NT2/D1 (cell line): ENCODE data around the gene IQSEC3.

ENCODE experiments used
- DNase-seq: peaks from one replicate; pipeline ENCODE4 v3.0.0-alpha.2; 2011; ENCODE audit warnings: low read depth, low spot score
- H3K27me3 ChIP-seq: 2 replicates; pipeline ENCODE4 v1.6.0; 2011; ENCODE audit warnings: mild to moderate bottlenecking; ENCODE audit not compliant: insufficient read length, insufficient read depth
- H3K36me3 ChIP-seq: 2 replicates; pipeline ENCODE4 v1.6.1; 2011; ENCODE audit warnings: mild to moderate bottlenecking, low read length, mixed read lengths; ENCODE audit not compliant: insufficient read depth, insufficient read length
- H3K4me1 ChIP-seq: 2 replicates; pipeline ENCODE4 v1.5.1; 2011; ENCODE audit not compliant: insufficient read depth, insufficient read length
- H3K4me3 ChIP-seq: 2 replicates; pipeline ENCODE4 v1.5.1; 2011; ENCODE audit warnings: low read depth; ENCODE audit not compliant: insufficient read length
- H3K9ac ChIP-seq: 2 replicates; pipeline ENCODE4 v1.6.0; 2011; ENCODE audit warnings: low read depth; ENCODE audit not compliant: insufficient read length
- H3K9me3 ChIP-seq: 2 replicates; pipeline ENCODE4 v1.5.1; 2011; ENCODE audit warnings: mild to moderate bottlenecking, low read length; ENCODE audit not compliant: insufficient read depth
- SUZ12 ChIP-seq: IDR thresholded peaks from 2 replicates; pipeline ENCODE4 v1.6.1; 2011; ENCODE audit not compliant: insufficient read length, insufficient read depth; ENCODE audit errors: extremely low read depth
- YY1 ChIP-seq: IDR thresholded peaks from 2 replicates; pipeline ENCODE4 v1.6.1; 2011; ENCODE audit not compliant: insufficient read length, insufficient read depth
- ZNF274 ChIP-seq: IDR thresholded peaks from 2 replicates; pipeline ENCODE4 v1.6.1; 2011; ENCODE audit warnings: mild to moderate bottlenecking, low read depth, low read length

The IQSEC3 gene

DNA sequence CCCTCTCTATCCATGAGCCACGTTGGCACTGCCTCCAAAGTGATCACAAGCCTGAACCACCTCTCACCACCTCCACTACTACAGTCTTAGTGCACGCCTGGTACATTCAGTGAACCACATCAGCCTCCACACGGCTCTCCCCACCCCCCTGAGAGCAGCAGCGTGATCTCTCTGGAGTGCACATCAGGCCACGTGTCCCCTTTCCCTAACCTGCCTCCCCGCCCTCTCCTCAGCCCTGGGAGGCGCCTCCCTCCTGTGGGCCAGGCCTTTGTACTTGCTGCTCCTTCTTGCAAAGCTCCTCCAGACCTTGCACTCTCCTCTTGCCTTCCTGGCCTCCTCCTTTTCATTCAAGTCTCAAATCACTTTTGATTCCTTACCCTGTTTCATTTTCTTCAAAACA, 97.6 kb downstream of the IQSEC3 start:
- DNase-seq, result no peak
- Histone ChIP-seq H3K27me3 (no peaks in the 10 kb centered on the region), H3K4me1 (peaks cover 26% of the 10 kb centered on the region), H3K9ac (peak overlapping the region; percentile 14), H3K4me3 (no peak overlapping the region), H3K36me3 (no peaks in the 10 kb centered on the region), H3K9me3 (no peaks in the 10 kb centered on the region)
- TF ChIP-seq ZNF274 (no peak), YY1 (no peak), SUZ12 (no peak)

DNA sequence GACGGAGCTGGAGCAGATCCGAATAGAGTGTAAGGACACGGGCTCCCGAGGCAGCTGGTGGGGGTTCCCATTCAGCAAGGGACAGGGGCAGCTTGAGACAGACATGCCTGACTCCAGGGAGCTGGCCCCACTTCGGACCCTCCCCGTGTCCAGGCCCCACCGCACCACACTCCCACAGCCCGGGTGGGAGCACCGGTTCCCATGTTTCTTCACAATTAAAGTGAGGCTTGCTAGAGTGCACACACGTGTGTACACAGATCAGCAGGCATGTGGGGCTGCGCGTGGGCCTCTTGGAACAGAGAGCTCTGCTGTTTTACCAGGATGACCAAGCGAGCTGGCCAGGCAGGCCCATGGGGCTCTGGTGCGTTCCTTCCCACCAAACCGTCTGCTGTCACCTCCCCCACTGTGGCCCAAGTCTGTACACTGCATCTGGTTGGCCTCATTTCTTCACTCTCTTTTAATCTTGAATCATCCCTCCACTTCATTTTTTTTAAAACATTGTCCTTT, 99.3 kb downstream of the IQSEC3 start:
- H3K9me3 ChIP-seq, result no peaks in the 10 kb centered on the region
- no peak overlapping the region for H3K9ac ChIP-seq
- H3K27me3 ChIP-seq, result no peaks in the 10 kb centered on the region
- H3K4me1 ChIP-seq, result peaks cover 44% of the 10 kb centered on the region
- H3K4me3 ChIP-seq, result no peak overlapping the region
- no peak for TF ChIP-seq YY1
- no peak for TF ChIP-seq ZNF274
- no peak for TF ChIP-seq SUZ12
- no peaks in the 10 kb centered on the region for H3K36me3 ChIP-seq
- DNase-seq, result no peak

DNA sequence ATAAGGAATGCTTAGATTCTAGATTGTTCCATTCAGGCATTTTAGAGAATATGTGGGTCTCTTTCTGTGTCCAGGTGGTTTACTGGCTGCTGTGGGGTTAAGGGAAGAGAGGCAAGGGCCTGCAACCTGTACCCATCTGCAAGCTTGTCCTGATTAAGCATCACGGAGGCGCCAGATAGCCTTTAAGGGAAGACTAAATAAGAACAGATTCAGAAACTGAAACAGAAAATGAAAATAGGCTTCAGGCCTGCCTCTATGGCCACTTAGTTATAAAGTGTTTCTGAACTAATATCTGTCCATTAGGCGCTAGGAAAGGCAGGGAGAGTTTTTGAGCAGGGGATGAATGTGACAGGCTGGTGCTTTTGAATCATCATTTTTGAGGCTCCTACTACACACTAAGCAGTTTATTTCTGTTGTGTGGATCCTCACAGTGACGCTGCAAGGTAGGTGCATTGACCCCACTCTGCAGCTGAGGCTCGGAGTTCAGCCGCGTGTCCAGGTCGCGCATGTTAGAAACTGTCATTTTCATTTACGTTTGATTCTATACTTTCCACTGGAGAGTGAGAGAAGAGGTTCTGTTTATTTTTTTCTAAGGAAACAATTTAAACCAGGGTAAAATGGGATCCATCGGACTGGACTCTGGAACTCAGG, 100.0 kb downstream of the IQSEC3 start:
- Histone ChIP-seq H3K4me3 (no peak overlapping the region), H3K27me3 (no peaks in the 10 kb centered on the region), H3K9ac (no peak overlapping the region), H3K36me3 (no peaks in the 10 kb centered on the region), H3K9me3 (no peaks in the 10 kb centered on the region), H3K4me1 (peaks cover 50% of the 10 kb centered on the region)
- TF ChIP-seq ZNF274, result no peak
- no peak for TF ChIP-seq YY1
- no peak for TF ChIP-seq SUZ12
- DNase-seq, result no peak

DNA sequence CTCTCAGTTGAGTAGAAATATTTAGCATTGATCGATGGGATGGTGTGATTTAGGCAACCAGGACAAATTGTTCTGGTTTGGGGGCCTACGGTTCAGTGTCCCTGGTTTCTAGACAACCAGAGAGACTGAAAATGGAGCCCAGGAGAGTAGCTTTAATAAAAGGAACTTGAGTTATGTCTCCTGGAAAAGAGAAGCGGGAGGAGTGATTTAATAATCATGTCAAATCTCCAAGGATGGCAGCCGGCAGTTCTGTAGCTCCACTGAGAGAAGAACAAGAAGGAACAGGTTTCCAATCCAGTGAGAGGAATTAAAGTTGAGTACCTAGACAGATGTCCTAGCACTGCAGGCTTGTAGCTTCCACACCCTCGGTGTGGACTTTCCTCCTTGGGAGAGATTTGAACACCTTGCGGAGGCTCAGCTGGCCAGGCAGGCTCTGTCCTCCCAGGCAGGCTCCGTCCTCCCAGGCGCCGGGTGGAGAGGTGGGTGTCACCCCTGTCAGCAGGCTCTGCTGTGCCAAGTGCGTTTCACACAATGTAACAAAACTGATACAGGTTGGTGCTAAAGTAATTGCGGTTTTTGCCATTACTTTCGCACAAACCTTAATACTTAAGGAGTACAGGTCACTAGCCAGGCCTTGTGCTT, 101.5 kb downstream of the IQSEC3 start:
- H3K4me1 ChIP-seq, result peaks cover 64% of the 10 kb centered on the region
- TF ChIP-seq YY1 (no peak), SUZ12 (no peak), ZNF274 (no peak)
- H3K27me3 ChIP-seq, result no peaks in the 10 kb centered on the region
- H3K4me3 ChIP-seq, result no peak overlapping the region
- no peaks in the 10 kb centered on the region for H3K9me3 ChIP-seq
- no peak overlapping the region for H3K9ac ChIP-seq
- no peaks in the 10 kb centered on the region for H3K36me3 ChIP-seq
- DNase-seq, result no peak

DNA sequence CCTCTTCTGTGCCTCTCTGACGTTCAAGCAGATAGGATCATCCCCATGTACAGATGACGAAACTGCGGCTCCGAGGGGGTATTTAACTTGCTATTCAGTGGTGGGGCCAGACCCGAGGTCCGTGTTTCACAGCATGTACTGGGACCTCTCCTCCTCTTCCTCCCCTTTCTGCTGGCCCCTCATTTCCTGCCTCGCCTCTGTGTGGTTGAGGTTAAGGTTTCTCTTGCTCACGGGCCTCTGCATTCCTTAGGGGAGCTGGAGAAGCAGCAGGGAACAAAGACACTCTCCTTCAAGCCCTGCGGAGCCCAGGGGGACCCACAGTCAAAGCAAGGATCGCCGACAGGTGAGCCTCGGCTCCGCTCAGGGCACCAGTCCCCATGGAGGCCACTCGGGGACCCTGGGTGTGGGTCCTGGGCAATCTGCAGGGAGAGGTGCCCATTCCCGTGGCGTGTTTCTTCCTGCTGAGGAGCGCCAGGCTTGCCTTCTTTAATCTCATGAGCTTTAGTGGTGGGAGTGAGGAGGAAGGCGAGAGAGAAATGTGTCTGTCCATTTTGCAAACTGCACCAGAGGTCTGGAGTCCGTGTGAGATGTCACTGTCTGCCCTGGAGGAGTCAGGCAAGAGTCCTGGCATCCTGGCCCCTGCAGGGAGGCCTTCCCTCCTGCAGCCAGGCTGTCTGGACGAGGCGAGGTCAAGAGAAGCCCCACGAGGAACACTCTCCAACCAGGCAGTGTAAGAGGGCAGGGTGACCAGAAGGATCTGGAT, 102.4 kb downstream of the IQSEC3 start:
- no peaks in the 10 kb centered on the region for H3K27me3 ChIP-seq

DNA sequence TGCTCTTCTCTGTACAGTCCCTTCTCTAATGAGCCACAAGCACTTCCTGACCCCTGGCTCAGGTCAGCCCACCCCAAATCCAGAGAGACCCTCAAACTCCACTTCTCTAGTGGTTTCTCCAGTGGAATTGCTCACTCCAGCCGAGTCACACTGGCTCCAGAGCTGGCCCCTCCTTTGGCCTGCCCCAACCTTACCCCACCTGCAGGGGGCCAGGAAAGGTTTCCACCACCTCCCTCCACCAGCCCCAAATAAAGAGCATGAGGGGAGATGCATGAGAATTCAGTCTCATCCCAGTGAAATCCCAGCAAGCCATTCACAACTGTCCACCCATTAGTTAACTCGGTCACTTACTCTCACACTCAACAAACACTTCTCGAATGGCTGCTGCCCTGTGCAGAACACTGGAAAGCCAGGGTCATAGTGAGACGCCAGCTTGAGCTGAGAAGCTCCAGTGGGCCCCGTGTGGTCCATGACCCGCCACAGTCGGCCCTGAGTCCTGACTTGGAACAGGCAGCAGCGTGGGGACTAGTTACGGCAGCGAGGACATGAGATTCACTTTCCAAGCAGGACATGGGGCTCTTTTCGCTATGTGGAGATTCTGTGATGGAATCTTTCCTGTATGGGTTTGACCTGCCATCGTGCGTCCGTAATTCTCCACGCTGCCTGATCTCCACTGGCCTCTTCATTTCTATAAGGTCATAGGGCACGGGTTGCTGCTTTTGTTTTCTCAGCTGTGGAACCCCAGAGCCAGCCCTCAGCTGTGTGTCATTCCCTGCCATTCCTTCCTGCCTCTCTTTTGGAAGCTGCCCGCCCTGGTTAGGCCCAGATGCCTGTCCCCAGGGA, 103.2 kb downstream of the IQSEC3 start:
- Histone ChIP-seq H3K4me3 (no peak overlapping the region), H3K4me1 (peaks cover 67% of the 10 kb centered on the region), H3K27me3 (no peaks in the 10 kb centered on the region), H3K9ac (no peak overlapping the region), H3K36me3 (no peaks in the 10 kb centered on the region), H3K9me3 (no peaks in the 10 kb centered on the region)
- no peak for DNase-seq
- TF ChIP-seq ZNF274 (no peak), YY1 (no peak), SUZ12 (no peak)

More for the DNA sequence above, 102.4 kb downstream of the IQSEC3 start:
- Histone ChIP-seq H3K36me3 (no peaks in the 10 kb centered on the region), H3K4me1 (peaks cover 66% of the 10 kb centered on the region), H3K9me3 (no peaks in the 10 kb centered on the region), H3K4me3 (no peak overlapping the region), H3K9ac (peak overlapping the region; percentile 12)
- peak; percentile 44 for DNase-seq
- no peak for TF ChIP-seq SUZ12
- no peak for TF ChIP-seq YY1
- no peak for TF ChIP-seq ZNF274
